NCI-H1694 (cell line): ENCODE data around the gene HSD17B3.
"Not testable (repeated sequence)": the region's sequence is repeated elsewhere in the genome, so short reads cannot be mapped to it uniquely, and the experiment has no call there.

Source experiments
- DNase-seq: peaks from one replicate; lab custom pipeline; 2025; lab: John Stamatoyannopoulos, UW

The HSD17B3 gene

DNA sequence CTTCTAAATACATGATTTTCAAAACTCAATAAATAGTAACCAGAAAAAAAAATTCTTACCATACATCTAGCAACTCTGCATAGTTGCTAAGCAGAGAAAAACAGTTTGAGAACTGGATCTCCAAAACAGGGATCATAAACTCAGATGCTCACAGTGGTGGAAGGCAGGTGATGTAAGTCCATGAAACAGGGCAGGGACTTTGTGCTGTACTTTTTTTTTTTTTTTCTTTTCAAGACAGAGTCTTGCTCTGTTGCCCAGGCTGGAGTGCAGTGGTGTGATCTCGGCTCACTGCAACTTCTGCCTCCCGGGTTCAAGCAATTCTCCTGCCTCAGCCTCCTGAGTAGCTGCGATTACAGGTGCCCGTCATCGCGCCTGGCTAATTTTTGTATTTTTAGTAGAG lies 5.0 kb upstream of the HSD17B3 start:
- DNase-seq: not testable (repeated sequence)

DNA sequence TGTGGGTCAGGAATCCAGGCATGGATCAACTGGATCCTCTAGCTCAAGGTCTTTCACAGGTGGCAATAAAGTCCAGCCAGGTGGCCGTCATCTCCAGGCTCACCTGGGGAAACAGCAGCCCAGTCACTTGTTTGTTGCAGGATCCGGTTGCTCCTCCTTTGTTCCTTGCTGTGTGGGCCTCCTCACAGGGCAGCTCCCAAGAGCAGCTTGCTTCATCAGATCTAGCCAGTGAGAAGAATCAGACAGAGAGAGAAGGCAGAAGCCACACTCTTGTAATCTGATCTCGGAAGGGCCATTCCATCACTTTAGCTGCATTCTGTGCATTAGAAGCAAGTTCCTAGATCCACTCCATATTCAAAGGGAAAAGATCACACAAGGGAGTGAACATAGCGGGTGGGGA lies 3.2 kb upstream of the HSD17B3 start:
- DNase-seq: no peak

DNA sequence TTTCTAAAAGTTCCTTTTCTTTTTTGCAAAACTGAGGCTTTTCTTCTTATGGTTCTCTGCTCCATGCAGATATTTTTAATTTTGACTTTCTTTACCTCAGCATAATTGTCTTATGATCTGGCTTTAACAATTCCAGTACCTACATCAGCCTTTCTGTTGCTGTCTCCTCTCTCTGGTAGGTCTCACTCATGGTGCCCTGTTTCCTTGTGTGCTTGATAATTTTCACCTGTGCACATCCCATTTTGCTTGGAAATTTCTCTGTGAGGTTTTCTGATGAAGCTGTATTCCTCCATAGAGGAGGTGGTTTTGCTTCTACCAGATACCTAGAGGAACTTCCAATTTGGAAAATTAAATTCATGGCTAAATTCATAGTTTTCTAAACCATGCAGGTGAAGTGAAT lies 2.3 kb upstream of the HSD17B3 start:
- no peak for DNase-seq

DNA sequence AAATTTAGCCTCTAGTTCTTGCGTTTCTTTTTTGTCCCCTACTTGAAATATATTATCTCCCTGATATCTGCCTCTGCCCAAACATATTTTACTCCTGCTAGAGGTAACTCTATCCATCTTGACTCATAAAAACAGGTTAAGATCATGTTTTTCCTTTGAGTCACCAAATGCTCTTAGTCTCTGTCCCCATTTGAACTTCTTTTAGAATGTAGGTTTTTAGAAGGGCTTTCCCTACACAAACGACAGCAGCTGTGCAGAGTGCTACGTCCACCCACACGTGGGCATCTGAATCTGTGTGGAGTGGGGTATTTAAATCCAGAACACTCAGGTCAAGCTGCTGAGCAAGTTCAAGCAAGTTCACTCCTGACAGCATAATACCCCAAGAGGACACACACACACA lies 2.2 kb downstream of the HSD17B3 start:
- DNase-seq: no peak

DNA sequence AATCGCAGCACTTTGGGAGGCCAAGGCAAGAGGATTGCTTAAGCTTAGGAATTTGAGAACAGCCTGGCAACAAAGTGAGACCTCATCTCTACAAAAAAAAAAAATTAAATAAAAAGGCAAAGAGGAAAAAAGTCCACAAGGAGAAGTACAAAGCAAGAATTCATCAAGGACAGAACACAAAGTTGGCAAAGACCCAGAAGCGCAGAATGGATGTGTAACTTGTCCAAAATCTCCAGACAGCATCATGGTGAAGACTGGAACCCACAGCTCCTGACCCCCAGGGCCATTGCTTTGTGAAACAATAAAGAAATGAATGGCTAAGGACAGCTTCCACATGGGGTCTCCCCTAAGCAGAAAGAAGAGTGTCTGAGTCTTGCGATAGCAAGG lies 7.8 kb downstream of the HSD17B3 start:
- no peak for DNase-seq

DNA sequence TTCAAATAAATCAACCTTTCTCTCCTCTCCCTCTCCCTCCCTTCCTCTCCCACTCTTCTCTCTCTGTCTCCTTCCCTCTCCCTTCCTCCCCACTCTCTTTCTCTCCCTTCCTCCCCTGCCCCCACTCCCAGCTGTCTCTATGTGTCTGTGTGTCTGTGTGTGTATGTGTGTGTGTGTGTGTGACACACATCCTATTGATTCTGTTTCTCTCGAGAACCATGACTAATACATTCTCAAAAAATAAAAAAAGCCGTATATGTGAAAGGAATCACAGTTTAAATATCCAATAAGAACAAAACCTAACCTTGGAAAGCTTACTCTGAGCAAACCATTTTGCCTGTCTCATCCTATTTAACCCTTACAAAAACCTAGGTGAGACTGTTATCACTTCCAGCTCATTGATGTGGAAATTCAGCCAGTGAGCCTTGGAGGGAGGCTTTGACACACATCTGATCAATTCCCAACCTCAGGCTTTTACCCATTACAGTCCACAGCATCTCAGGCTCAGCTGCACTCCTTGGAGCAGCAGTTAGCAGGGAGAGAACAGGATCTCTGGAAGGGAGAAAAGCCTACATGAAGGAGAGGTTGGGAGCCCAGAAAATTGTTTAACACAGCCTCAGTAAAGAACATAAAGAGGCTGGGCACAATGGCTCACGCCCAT lies 8.3 kb downstream of the HSD17B3 start:
- no peak for DNase-seq

DNA sequence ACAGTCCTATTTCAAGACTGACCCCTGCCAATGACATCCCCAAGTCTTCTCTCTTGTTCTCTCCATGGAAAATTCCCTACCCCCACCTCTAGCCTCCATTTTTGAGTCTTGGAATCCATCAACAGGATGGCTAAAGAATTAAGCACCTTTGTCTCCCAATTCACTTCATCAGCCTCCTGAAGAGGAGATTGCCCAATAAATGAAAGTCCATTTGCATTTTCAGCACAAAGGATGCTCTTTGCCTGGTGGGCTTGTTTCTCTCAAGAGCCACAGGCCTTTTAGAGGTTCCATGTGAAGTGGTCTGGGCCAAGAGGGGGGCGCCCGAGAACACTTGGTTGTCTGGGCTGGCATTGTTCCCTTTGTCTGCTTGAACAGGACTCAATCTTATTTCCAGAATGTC lies 12.6 kb downstream of the HSD17B3 start:
- no peak for DNase-seq

DNA sequence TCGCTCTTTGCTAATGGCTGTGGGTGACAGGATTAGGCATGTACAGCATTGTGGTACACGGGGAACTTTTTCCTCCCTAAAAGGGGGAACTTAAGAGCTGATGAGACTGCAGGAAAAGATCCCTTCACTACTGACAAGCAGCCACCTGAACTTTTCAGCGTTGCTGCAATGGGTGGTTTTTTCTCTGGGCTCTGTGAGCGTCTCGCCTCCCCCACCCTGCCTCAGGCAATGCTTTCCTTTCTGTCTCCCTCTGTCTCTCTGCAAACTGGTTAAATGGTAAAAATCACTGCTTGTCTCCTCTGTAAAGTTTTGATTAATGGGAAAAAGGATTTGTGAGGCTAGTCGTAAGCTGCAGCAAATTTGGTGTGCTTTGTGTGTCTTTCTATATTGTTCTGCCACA lies 20.3 kb downstream of the HSD17B3 start:
- no peak for DNase-seq

DNA sequence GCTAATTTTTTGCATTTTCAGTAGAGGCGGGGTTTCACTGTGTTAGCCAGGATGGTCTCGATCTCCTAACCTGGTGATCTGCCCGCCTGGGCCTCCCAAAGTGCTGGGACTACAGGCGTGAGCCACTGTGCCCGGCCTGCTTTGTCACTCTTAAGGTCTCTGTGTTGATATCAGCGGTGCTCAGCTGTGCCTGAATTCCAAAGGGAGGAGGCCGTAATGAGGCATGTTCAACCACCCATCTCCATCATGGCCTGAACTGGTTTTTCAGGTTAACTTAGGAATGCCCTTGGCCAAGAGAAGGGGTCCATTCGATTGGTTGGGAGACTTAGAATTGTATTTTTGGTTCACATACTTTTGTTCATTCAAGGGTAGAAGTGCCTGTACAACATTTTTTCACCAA lies 22.0 kb downstream of the HSD17B3 start:
- no peak for DNase-seq

DNA sequence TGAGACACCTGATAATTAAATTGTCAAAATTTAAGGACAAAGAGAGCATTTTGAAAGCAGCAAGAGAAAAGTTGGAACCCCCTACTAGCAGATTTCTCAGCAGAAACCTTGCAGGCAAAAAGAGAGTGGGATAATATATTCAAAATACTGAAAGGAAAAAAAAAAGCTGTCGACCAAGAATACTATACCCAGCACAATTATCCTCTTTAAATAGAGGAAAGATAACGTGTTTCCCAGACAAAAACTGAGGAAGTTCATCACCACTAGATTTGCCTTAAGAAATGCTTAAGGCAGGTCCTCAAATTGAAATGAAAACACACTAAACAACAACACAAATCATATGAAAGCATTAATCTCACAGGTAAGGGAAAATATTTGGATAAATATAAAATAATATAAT lies 27.0 kb downstream of the HSD17B3 start:
- no peak for DNase-seq

DNA sequence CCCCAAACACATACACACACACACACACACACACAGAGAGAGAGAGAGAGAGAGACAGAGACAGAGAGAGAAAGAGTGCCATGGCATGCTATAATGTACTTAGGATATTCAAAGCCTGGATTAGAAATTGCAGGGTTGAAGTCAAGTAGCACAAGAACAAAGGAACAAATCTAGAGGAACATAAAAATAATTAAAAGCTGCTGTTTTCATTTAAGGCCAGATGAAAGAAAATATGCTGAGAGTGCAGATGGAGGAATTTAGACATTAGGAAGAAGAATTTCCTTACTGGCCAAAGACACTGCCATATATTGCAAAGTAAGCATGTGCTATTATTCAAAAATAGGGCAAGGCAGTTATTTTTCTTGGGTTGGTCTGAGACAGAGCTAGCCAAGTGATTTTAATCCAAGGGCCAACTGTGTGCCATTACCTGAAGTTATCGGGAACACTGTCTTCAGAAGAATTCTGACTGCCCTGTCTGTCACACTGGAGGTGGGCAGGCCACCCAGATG lies 31.7 kb downstream of the HSD17B3 start:
- DNase-seq: no peak

DNA sequence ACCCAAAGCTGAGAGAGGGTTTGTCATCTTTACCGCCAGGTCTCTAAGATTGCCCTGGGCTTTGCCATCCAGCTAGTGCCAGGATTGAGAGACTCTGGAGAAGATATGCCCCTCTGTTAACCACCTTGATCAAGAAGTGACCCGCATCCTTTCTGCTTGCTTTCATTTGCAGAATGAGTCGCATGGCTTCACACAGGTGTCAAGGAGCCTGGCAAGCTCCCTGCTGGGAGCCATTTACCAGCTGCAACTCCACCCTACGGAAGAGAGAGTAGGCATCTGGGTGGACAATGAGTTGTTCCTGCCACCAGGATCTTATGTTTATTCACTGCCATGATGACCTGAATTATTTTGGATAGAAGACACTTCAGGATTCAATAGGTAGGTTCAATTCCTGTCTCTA lies 43.0 kb downstream of the HSD17B3 start:
- DNase-seq: no peak

DNA sequence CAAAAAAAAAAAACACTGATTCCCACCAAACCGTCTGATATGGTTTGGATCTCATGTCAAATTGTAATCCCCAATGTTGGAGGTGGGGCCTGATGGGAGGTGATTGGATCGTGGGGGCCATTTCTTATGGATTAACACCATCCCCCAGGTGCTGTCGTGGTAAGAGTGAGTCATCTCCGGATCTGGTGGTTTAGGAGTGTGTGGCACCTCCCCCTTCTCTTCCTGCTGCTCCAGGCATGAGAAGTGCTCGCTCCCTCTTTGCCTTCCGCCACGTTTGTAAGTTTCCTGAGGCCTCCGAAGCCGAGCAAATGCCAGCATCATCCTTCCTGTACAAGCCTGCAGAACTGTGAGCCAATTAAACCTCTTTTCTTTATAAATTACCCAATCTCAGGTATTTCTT lies 45.2 kb downstream of the HSD17B3 start:
- DNase-seq: no peak

DNA sequence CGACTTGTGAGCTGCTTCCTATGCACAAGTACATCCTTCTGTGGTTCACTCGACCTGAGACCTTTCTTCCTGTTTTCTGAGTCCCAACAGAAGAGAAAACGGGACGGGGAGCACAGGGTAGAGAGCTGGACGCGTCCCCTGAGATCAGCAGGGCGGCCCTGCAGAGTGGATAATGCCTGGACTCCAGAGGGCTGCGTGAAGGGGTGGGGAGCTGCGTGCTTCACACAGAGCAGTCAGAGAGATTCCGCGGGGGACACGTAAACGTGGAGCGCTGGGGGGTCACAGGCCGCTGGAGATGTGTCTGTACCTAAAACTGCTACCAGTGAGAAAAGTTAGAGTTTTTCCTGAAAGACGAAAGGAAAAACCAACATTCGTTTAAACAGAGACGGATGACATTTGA lies 46.3 kb downstream of the HSD17B3 start:
- DNase-seq: no peak

DNA sequence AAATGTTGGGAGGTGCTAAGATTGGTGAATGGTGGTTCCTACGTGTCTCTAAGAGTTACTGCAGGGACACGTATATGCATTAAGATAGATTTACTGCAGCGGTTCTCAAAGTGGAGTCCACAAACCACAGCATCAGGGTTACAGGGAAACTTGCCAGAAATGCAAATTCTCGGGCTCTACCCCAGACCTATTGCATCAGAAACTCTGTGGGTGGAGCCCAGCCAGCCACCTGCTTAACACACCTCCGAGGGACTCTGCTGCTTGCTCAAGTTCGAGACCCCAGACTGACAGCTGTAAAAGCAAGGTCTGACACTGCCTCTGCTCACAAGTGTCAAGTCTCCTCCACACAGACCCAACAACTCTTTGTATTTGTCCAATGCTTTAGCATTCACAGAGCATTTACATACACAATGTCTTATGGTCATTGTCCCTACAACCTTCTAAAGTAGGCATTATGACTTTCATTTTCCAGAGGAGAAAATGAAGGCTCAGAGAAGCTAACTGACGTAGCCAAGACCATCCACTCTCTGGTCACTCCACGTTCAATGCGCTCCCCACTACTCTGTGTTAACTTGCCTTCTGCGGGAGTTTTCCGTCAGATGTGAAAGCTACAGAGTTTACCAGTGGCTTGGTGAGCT lies 48.8 kb downstream of the HSD17B3 start:
- no peak for DNase-seq

DNA sequence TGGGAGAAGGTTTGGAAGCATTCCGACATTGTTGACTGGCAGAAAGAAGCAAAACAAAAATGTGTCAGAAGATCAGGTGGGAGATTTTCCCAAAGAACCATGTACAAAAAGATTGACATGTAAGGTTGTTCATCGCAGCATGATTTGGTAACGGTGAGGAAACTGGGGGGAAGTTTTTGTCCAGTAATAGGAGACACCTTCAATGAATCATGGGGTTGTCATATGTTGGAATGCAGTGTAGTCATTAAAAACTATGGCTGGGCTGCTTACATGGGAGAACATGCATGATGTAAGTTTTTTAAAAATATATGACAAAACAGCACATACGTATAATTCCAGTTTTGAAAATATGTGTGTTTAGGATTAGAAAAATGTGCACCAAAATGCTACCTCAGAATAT lies 50.5 kb downstream of the HSD17B3 start:
- no peak for DNase-seq

DNA sequence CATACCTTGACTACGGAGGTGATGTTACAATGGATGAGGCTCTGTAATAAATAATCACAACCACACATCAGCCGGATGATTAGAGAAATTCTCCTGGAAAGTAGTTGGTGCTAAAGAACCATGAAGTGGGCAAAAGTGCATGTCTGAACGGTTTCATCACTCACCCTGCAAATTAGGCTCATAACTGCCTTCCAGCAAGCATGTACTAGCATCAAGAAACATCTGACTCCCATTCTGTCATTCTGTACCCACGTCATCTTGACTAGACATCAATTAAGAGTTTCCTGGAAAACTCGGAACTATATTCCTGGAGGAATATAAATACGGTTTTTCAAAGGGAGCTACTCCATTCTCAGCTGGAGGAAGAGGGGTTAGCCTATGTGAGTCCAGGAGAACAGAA lies 52.2 kb downstream of the HSD17B3 start:
- DNase-seq: no peak

DNA sequence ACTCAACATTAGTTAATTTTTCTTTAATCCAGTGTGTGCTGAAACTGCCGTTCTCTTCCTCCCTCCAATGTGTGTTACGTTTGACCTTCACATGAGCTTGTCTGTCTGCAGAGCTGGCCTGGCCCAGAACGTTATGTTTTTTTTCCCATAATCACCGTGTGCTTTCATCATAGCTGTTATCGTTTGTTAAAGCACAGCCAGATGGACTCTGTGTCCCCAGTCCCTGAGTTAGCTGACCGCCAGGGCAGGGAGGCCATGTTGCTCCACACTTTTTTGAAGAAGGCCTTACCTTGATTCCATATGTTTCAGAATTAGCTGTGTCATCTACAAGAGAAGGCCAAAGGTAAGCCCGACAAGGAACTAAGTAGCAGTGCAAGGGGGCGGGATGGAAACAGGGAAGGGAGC lies 55.7 kb downstream of the HSD17B3 start:
- no peak for DNase-seq

DNA sequence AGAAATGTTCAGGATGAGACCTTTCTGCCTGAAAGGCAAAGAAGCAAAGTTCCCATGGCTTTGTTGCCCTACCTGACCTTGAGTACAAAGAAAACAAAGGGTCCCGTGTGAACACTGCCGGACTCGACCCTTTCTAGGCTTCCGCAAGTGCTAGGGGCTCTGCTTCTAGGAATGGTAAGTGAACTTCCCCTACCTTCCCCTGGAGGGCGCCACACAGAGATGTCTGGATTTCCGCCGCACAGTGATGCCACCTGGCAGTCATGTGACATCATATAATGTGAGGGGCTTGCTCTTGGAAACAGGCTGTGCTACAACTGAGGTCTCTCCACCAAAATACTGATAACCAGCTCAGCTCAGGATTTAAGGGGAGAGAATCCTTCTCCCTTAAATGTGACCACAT lies 56.6 kb downstream of the HSD17B3 start:
- no peak for DNase-seq

DNA sequence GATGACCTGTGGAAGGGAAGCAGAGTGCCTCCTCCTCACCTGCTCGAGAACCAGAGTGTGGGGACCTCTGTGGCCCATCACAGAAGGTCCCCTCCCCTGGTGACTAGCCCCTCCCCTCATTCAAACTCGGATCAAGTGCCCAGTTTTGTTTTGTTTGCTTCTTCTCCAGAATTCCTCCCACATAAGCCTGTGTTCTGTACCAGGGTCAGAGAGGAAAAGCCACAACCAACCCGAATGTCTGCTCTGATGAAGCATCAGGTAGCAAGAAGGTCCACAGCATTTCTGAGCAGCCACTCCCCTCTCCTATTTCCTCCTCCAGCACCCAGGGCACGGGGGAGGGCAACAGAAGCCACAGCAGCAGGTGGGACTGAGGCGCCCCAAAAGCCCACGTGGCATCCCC lies 58.2 kb downstream of the HSD17B3 start:
- no peak for DNase-seq

DNA sequence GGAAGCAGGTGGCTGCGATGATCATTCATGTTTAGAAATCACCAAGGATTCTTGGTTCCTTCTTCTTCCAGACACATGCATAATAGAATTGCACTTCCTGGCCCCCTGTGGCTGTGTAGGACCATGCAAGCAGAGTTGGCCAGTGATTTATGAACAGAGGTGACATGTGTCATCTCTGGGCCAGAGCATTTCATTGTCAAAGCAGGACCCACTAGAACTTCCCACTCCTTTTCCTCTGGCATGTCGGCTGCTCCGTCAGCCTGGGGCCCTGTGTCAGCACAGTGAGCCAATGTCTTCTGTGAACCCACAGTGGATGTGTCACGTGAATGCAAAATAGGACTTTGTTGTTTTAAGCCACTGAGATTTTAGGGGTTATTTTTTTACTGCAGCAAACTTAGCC lies 59.2 kb downstream of the HSD17B3 start:
- DNase-seq: no peak

DNA sequence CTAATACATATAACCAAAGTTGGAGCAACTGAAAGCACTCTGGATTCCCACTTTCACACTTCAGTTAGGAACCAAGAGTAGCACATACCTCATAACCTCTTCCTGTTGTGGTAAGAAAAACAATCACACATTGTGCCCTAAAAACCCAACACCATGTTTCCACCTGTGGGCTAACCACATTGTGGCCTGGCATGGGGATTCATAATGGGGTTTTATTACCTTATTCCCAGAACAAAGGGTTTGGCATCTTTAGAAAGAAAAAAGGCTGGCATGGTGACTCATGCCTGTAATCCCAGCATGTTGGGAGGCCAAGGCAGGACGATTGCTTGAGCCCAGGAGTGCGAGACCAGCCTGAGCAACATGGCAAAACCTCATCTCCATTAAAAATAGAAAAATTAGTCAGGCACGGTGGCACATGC lies 60.6 kb downstream of the HSD17B3 start:
- no peak for DNase-seq

DNA sequence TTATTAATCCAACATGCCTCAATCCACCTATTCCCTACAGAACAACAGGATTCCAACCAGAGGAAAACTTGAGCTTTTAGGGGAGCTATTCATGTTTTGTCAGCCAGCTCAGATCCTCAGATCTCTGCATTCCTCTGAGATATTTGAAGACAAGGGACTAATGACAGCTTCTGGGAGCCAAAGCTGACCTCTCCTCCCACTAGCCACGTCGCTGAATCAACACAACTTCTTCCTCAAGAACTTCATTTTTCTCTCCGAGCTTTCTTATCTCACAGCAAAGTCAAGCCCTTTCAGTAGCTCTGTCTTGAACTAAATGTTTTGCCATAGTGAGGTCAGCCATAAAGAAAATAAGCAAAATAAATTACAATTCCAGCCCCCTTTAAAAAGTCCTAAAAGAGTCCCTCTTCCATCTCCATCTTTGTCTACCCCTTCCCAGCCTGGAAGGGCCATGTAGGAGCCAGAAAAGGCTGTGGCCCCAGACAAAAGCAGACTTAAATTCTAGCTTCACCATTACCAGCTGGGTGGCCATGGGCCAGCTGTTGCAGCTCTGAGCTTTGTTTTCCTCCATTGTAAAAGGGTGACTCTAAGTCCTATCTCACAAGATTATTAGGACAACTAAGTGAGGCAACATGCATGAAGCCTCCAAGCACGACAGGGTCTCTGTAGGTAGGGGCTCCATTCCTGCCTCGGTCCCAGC lies 65.0 kb downstream of the HSD17B3 start:
- no peak for DNase-seq
